Endodermal cell (in vitro differentiated cells): Measurements from ENCODE around the gene LMX1B. TPM values are rescaled to one million over a fixed set of nuclear protein-coding genes. Genes with fewer than 3 reads are reported as not detected.
A peak's percentile ranks its signal among the peaks of the same experiment; 100 is the strongest.

Experiments used
- DNase-seq: peaks from one replicate; pipeline ENCODE4 v3.0.0-alpha.2; 2017
- H3K27ac ChIP-seq: 2 replicates; pipeline ENCODE4 v1.5.1; 2013; ENCODE audit warnings: mild to moderate bottlenecking, low read depth, low read length, moderate library complexity
- H3K27me3 ChIP-seq: 2 replicates; pipeline ENCODE4 v1.6.1; 2013; ENCODE audit warnings: mild to moderate bottlenecking, low read length, moderate library complexity; ENCODE audit not compliant: insufficient read depth, control insufficient read depth, poor library complexity, severe bottlenecking
- H3K36me3 ChIP-seq: 2 replicates; pipeline ENCODE4 v1.7.0; 2013; ENCODE audit warnings: mild to moderate bottlenecking, low read length, moderate library complexity; ENCODE audit not compliant: control insufficient read depth, insufficient read depth
- H3K4me1 ChIP-seq: one replicate; pipeline ENCODE4 v1.7.0; 2013; ENCODE audit warnings: low read length; ENCODE audit not compliant: control insufficient read depth, insufficient read depth
- H3K4me3 ChIP-seq: 2 replicates; pipeline ENCODE4 v1.5.1; 2013; ENCODE audit warnings: mild to moderate bottlenecking, low read length, moderate library complexity
- H3K9ac ChIP-seq: 2 replicates; pipeline ENCODE4 v1.6.1; 2013; ENCODE audit warnings: mild to moderate bottlenecking, low read length, moderate library complexity; ENCODE audit not compliant: poor library complexity, severe bottlenecking; ENCODE audit errors: extremely low read depth
- H3K9me3 ChIP-seq: 2 replicates; pipeline ENCODE4 v1.6.1; 2013; ENCODE audit warnings: mild to moderate bottlenecking, low read length, moderate library complexity; ENCODE audit not compliant: control insufficient read depth
- H3K27ac Mint-ChIP-seq: 2 replicates; pipeline ENCODE4 v1.8.0; 2020; ENCODE audit warnings: mixed read lengths
- H3K27me3 Mint-ChIP-seq: 2 replicates; pipeline ENCODE4 v1.8.0; 2021; ENCODE audit warnings: mild to moderate bottlenecking, mixed read lengths; ENCODE audit not compliant: insufficient read depth
- H3K36me3 Mint-ChIP-seq: 2 replicates; pipeline ENCODE4 v1.8.0; 2020; ENCODE audit warnings: low read depth, mixed read lengths
- H3K4me1 Mint-ChIP-seq: 2 replicates; pipeline ENCODE4 v1.8.0; 2020; ENCODE audit warnings: mixed read lengths
- H3K4me3 Mint-ChIP-seq: 2 replicates; pipeline ENCODE4 v1.8.0; 2020; ENCODE audit warnings: mild to moderate bottlenecking, moderate library complexity, mixed read lengths
- H3K9me3 Mint-ChIP-seq: 2 replicates; pipeline ENCODE4 v1.8.0; 2020; ENCODE audit warnings: mild to moderate bottlenecking, mixed read lengths
- CTCF ChIP-seq: fragments of 200-600 bp; sonication (generic); conservative IDR thresholded peaks from 2 replicates; pipeline ENCODE4 v1.5.0; 2021; ENCODE audit warnings: antibody characterized with exemption, mild to moderate bottlenecking
- WGBS, 2 experiments: methylation state at CpG; one replicate each; pipeline versions ENCODE4 v1.1.5 to v1.1.7; 2013; ENCODE audit warnings: missing lambda C conversion rate in 2 of 2, mixed read lengths in 1 of 2; ENCODE audit not compliant: insufficient coverage in 1 of 2, insufficient read length in 1 of 2; 5-methylcytosine and 5-hydroxymethylcytosine counted together
- total RNA-seq, 2 donors: library from RNA; stranded (reverse); fragmentation: NEBNext Ultra II Directional in 1 of 2; extraction: Animal tissue kit (Norgen Biotek cat#: 25700) in 1 of 2; gene quantifications; 2 replicates in 1 of 2; 3 replicates in 1 of 2; pipeline ENCODE4 v1.2.1, GENCODE V29; 2021

Gene LMX1B
- total RNA-seq, 2 donors from 2014 or later = 11.1 to 11.4 TPM

GRCh38 chr9:126682928-126683697 lies 69.4 kb downstream of the LMX1B start:
- Mint-ChIP-seq H3K4me3 (peak overlapping the region; percentile 33), H3K27me3 (peaks cover 91% of the 10 kb centered on the region), H3K4me1 (peaks cover 16% of the 10 kb centered on the region), H3K27ac (no peak overlapping the region), H3K9me3 (no peaks in the 10 kb centered on the region), H3K36me3 (no peaks in the 10 kb centered on the region)
- WGBS, 2 experiments = 8 to 20% methylated on average over 9 to 69 of the region's 69 CpGs
- H3K27ac ChIP-seq = no peak overlapping the region
- no peaks in the 10 kb centered on the region for H3K36me3 ChIP-seq
- H3K9me3 ChIP-seq = no peaks in the 10 kb centered on the region
- TF ChIP-seq CTCF = no peak
- no peak overlapping the region for H3K4me3 ChIP-seq
- DNase-seq = peak; percentile 65
- no peak overlapping the region for H3K9ac ChIP-seq
- peaks cover 97% of the 10 kb centered on the region for H3K27me3 ChIP-seq
- H3K4me1 ChIP-seq = peaks cover under 1% of the 10 kb centered on the region

GRCh38 chr9:126683698-126684044 lies 69.9 kb downstream of the LMX1B start:
- no peaks in the 10 kb centered on the region for H3K36me3 Mint-ChIP-seq
- H3K36me3 ChIP-seq = no peaks in the 10 kb centered on the region
- H3K4me1 ChIP-seq = peaks cover 6% of the 10 kb centered on the region
- no peaks in the 10 kb centered on the region for H3K9me3 ChIP-seq
- DNase-seq = no peak
- H3K27me3 Mint-ChIP-seq = peaks cover 88% of the 10 kb centered on the region
- TF ChIP-seq CTCF = no peak
- no peak overlapping the region for H3K27ac ChIP-seq
- H3K4me3 ChIP-seq = no peak overlapping the region
- 68 to 75% methylated on average over 2 to 5 of the region's 5 CpGs for WGBS, 2 experiments
- H3K4me3 Mint-ChIP-seq = peak overlapping the region; percentile 33
- H3K9me3 Mint-ChIP-seq = no peaks in the 10 kb centered on the region
- H3K27me3 ChIP-seq = peaks cover 92% of the 10 kb centered on the region
- H3K4me1 Mint-ChIP-seq = peaks cover 12% of the 10 kb centered on the region
- no peak overlapping the region for H3K27ac Mint-ChIP-seq
- H3K9ac ChIP-seq = no peak overlapping the region

GRCh38 chr9:126684345-126684744 lies 70.6 kb downstream of the LMX1B start:
- Mint-ChIP-seq H3K9me3 (no peaks in the 10 kb centered on the region), H3K27me3 (peaks cover 88% of the 10 kb centered on the region), H3K36me3 (no peaks in the 10 kb centered on the region), H3K4me3 (no peak overlapping the region), H3K27ac (no peak overlapping the region), H3K4me1 (peaks cover 9% of the 10 kb centered on the region)
- H3K36me3 ChIP-seq = no peaks in the 10 kb centered on the region
- WGBS, 2 experiments = 80 to 82% methylated on average over 2 to 3 of the region's 3 CpGs
- H3K4me1 ChIP-seq = peaks cover 6% of the 10 kb centered on the region
- H3K9me3 ChIP-seq = no peaks in the 10 kb centered on the region
- no peak overlapping the region for H3K9ac ChIP-seq
- no peak for TF ChIP-seq CTCF
- H3K4me3 ChIP-seq = no peak overlapping the region
- no peak for DNase-seq
- H3K27me3 ChIP-seq = peaks cover 85% of the 10 kb centered on the region
- no peak overlapping the region for H3K27ac ChIP-seq
